NCI-H2227 (cell line): ENCODE results near the gene YWHAG.
"Not testable (repeated sequence)": the region's sequence is repeated elsewhere in the genome, so short reads cannot be mapped to it uniquely, and the experiment has no call there.

Source experiments
- DNase-seq: peaks from one replicate; lab custom pipeline; 2025; ENCODE audit not compliant: unreplicated experiment; lab: John Stamatoyannopoulos, UW

Gene YWHAG

GRCh38 chr7:76358481-76359110, at the start of gene YWHAG:
TSS of gene YWHAG (minus strand) at chr7:76358991. CDS start at chr7:76358808, 183 bp downstream.
- peak; percentile 93 for DNase-seq

DNA sequence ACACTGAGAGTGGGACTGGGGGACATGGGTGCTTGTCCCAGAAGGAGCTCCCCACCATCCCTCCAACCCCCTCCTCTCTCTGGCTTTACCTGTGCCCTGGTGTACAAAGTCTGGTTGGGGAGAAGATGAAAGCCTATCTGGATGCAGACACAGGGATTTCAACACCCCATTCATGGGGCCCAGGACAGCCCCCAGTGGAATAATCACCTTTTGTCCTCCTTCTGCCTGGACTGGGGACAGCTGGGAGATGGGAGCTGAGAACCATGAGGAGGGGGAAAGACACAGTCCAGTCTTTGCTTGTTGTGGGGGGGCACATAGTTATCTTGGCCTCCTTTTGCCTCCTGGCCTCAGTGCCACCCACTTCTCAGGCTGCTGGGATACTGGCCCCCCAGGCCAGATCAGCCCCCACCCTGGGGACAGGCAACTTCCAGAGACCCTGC, 49.4 kb upstream of the YWHAG start:
- no peak for DNase-seq

GRCh38 chr7:76407718-76408117, 48.9 kb upstream of the YWHAG start:
- DNase-seq, result no peak

DNA sequence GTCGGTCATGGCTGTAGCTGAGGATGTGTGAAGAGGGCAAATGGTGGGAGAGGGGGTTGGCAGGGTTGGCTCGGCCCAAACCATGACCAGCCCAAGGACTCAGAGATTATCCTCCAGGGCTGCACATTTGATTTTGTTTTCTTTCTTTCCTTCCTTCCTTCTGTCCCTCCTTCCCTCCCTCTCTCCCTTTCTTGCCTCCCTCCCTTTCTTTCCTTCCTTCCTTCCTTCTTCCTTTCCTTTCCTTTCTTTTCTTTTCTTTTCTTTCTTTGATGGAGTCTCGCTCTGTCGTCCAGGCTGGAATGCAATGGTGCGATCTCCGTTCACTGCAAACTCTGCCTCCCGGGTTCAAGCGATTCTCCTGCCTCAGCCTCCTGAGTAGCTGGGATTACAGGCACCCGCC, 46.9 kb upstream of the YWHAG start:
- no peak for DNase-seq

- no peak for DNase-seq
Observed at GRCh38 chr7:76403780-76404494, 45.1 kb upstream of the YWHAG start.

GRCh38 chr7:76403097-76403496, 44.3 kb upstream of the YWHAG start:
- DNase-seq, result not testable (repeated sequence)

- DNase-seq, result no peak
Observed at GRCh38 chr7:76400248-76400647, 41.5 kb upstream of the YWHAG start.

DNA sequence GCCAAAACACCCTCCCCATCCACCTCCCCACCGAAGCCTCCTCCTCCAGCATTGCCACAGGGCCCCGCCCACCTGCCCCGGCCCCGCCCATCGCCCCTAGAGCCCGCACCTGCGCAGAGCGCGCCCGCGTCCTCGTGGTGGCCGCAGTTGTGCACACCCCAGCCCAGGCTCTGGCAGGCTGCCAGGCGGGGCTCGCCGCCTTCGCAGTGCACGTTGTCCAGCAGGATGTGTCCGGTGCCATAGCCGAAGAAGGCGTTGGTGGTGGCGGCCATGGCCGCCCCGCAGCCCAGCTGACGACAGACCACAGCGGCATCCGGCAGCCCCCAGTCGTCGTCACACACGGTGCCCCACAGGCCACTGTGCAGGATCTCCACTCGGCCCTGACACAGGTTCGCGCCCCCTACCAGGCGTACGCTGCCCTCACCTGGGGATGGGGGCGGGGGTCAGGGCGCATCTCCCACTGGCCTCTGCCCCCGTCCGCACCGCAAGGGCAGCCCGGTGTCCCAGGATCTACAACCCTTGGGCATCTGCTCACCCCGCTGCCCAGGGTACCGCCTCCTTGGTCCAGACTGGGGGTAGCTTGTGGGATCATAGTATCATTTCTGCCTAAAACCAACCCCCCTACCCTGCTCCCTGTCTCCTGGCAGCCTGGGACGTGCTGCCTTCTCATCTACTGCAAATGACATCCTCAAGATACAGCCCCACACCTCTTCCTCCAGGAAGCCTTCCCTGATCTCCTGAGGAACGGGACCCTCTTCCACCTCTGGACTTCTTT, 38.8 kb upstream of the YWHAG start:
- DNase-seq, result peak; percentile 86

GRCh38 chr7:76396864-76397263, 38.1 kb upstream of the YWHAG start:
- no peak for DNase-seq

GRCh38 chr7:76395965-76396726, 37.4 kb upstream of the YWHAG start:
- DNase-seq, result peak; percentile 50

- not testable (repeated sequence) for DNase-seq
Observed at GRCh38 chr7:76395605-76395964, 36.8 kb upstream of the YWHAG start.

GRCh38 chr7:76394957-76395356, 36.2 kb upstream of the YWHAG start:
- no peak for DNase-seq

GRCh38 chr7:76393116-76394031, 34.6 kb upstream of the YWHAG start:
- DNase-seq, result peak; percentile 95

DNA sequence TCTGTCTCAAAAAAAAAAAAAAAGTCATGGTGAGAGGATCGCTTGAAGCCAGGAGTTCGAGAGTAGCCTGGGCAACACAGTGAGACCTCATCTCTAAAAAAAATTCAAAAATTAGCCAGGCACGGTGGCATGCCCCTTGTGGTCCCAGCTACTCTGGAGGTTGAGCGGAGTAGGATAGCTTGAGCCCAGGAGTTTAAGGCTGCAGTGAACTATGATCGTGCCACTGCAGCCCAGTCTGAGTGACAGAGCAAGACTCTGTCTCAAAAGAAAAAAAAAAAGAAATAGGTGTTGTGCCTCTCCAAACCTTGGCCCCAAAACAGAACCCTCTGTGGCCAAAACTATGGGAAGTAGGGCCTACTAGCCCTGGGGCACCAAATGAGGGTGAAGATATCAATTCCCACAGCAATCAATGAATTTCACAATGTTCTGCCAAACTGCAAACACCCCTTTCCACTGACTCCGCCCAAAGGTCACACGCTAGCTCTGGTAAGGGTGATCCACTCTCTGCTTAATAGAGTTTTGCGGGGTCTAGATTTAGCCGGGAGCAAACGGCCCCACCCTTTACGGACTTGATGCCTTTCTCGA, 33.8 kb upstream of the YWHAG start:
- DNase-seq, result no peak

- DNase-seq, result no peak
Observed at GRCh38 chr7:76390092-76390491, 31.3 kb upstream of the YWHAG start.

DNA sequence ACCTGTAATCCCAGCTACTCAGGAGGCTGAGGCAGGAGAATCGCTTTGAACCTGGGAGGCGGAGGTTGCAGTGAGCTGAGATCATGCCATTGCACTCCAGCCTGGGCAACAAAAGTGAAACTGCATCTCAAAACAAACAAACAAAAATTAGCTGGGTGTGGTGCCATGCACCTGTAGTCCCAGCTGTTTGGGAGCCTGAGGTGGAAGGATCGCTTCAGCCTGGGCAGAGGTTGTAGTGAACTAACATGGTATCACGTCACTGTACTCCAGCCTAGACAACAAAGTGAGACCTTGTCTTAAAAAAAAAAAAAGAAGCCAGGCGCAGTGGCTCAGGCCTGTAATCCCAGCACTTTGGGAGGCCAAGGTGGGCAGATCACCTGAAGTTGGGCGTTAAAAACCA, 29.0 kb upstream of the YWHAG start:
- DNase-seq, result not testable (repeated sequence)

GRCh38 chr7:76386691-76387260, 28.0 kb upstream of the YWHAG start:
- DNase-seq, result no peak

- no peak for DNase-seq
Observed at GRCh38 chr7:76383089-76383944, 24.5 kb upstream of the YWHAG start.

DNA sequence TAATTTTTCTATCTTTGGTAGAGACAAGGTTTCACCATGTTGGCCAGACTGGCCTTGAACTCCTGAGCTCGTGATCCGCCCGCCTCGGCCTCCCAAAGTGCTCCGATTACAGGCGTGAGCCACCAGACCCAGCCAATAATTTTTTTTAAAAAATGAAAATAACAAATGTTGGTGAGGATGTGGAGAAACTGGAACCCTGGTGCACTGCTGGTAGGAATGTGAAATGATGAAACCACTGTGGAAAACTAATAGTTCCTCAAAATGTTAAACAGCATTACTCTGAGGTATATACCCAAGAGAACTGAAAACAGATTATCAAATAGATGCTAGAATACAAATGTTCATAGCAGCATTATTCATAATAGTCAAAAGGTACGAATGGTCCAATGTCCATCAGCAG, 23.0 kb upstream of the YWHAG start:
- DNase-seq, result no peak
